Measurements from ENCODE around the gene SDR9C7.

The SDR9C7 gene

GRCh38 chr12:56877195-56878009, 56.8 kb downstream of the SDR9C7 start:
- no peak for DNase-seq (ENCODE audit: low spot score)

GRCh38 chr12:56874821-56875220, 59.4 kb downstream of the SDR9C7 start:
- no peak for DNase-seq (ENCODE audit: low spot score)

- DNase-seq (ENCODE audit: low spot score), result no peak
Measured at GRCh38 chr12:56873382-56873781, 60.8 kb downstream of the SDR9C7 start.

Measured in globus pallidus (tissue), 1 donor.